ENCODE measurements around the gene MIER2.

MIER2 gene

GRCh38 chr19:378706-379105 lies 34.1 kb upstream of the MIER2 start:
- DNase-seq, result no peak

GRCh38 chr19:377801-378581 lies 33.4 kb upstream of the MIER2 start:
- no peak for DNase-seq

DNA sequence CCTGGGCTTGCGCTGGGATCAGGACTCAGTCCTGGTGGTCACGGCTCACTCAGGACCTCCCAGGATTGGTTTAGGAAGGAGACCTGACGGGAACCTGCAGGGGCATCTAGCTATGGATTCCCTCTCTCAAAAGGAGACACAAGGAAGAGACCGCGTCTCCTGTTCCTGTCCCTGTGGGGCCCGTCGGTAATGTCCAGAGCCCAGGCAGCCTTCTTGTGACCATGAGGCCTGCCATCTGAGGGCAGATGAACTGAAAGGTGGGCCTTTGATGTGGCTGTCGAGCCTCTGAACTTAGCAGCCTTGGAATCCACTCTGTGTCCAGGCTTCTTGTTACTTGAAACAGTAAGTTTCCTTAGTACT lies 31.5 kb upstream of the MIER2 start:
- DNase-seq, result no peak

DNA sequence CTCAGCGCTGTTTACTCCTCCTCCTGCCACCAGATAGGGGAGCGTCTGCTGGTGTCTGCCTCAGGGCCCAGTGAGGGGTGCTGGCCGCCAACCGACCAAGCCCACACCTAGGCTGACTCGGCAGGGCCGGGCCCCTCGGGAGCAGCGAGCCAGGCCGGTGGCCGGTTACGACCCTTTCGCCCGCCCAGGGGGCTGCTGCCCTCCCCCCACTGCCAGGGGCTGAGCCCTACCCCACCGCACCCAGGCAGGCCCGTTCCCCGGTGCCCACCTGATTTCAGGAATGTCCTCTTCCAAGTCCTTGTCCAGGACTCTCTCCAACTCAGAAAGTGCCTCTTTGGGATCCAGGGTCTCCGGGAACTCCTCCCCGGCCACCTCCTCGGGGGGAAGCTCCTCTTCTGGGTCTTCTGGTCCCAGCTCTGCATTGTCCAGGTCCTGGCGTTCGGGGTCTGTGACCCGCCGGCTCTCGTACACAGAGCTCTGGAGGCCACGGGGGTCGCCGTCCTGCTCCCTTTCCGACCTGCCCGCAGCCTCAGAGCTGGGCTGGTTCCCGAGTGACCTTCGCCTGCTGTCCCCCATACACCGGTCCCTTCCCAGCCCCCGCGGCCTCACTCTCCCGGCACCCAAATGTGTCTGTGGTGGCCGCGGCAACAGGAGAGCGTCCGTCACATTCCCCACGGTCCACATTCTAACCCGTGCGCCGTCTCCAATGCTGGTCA lies 31.0 kb upstream of the MIER2 start:
- no peak for DNase-seq

DNA sequence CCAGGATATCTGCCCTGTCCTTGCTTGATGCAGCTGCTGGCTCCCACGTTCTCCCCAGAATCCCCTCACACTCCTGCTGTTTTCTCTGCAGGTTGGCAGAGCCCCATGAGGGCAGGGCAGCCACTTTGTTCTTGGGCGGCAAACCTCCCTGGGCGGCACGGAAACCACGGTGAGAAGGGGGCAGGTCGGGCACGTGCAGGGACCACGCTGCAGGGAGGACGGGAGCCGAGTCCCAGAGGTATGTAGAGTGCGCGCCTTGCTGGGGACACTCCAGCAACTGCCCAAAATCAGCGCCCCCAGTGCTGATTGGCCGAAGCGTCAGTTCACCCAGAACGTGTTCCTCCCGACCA lies 30.3 kb upstream of the MIER2 start:
- DNase-seq, result no peak

DNA sequence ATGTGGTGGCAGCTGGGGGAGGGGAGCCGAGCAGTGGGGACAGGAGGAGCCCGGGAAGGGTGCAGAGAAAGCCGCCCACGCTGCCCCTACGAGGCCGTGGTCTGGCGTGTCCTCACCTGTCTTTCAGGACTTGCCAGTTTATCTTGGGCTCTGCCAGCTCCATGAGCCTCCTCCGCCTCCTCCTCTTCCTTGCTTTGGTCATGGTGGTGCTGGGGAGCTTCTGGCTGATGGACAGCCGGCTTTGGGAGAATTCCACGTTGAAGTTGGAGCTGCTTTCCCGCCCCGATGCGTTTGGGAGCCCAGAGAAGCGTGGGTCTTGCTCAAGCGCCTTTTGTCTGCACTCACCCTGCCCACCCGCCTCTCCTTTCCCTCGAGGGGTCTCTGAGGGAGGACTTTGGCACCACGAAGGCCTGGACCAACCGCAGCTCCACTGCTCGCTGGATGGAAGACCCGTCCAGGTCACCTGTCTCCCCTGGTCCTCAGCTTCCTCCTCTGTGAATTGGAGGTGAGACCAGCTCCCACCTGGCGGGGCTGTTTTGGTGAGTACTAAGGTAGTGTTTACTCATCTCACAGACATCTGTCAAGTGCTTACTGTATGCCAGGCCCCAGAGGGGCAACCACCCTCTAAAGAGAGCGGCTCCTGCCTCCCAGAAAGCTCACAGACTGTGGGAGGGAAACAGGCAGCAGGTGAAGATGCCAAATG lies 29.7 kb upstream of the MIER2 start:
- DNase-seq, result peak in 3 of 58 donors; percentile 17 to 35 (median 23)

- DNase-seq, result no peak
Measured at GRCh38 chr19:373391-374182, 29.0 kb upstream of the MIER2 start.

DNA sequence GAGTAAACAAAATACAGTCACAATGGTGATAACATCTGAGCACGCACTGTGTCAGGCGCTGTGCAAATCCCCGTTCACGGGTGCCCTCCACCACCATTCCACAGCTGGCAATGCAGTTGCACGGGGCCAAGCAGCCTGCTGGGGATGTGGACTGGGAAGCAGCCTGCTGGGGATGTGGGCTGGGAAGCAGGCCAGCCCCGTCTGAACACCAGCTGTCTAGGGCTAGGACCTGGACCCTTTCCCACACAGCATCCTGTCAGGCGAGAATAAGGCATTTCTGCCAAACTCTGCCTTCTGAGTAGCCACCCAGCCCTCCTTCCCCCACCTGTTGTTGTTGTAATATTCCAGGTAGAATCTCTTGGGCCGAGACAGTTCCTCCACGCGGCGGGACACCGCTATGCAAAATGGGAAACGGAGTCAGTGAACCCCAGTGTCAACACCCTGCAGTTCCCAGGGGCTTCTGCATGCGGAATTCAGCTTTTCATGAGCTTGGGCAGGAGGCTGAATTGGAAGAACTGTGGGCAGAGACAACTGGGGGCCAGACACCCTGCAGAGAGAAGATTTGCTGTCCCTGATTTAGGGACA lies 27.8 kb upstream of the MIER2 start:
- peak in 14 of 58 donors; percentile 9 to 53 (median 27) for DNase-seq

DNA sequence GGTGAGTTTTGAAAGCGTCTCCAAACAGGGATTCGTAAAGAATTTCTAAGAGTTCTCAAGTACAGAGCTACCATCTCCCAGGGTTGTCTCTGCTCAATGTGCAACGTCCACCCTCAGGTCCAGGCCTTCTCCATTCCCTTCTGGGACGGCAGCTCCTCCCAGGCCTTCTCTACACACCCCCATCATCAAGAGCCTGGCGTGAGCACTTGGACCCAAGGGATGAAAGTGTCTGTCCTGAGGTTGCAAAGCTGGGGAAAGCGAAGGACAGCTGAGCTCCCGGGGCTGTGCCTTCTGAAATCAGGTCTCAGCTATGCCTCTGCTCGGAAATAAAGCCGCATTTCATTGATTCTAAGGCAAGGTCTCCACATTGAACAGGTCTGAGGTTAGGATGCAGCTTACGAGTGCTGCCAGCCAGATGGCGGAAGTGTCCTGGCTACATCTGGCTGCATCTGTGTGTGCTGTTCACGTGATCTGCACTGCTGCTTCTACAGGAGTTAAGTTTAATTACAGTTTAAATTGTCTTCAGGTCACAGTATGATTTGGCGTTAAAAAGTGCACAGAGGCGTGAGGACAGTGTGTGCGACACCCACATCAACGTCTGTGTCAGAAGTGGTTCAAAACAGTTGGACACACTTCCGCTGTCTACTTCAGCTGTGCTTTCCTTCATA lies 27.0 kb upstream of the MIER2 start:
- no peak for DNase-seq

DNA sequence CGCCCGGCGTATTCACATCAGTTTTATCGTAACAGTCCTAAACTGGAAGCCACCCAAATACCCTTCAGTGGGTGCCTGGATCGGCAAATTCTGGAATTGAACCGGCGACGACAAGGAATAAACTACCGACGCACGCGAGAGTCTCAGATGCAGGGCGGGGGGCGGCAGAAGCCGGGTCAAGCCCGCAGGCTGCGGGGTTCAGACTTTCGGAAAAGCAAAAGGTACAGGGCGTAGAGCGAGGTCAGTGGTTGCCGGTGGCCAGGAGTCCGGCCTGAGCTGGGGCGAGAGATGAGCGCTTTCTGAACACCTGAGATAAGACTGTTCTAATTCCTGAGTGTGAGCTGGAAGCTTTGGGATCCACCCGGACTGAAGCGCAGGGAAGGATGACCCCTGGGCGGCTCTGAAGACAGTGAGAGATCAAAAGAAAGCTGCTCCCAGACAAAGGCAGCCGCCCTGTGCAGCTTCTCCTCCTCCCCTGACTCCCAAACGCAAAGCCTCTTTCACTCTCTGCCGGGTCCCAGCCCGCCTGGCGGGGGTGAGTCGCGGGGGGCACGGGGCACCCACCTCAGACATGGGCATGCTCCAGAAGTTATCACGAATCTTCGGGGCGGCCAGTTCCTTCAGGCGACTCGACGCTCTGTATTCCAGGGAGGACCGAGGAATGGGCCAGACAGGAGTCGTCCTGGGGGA lies 26.2 kb upstream of the MIER2 start:
- no peak for DNase-seq

GRCh38 chr19:369876-370275 lies 25.3 kb upstream of the MIER2 start:
- no peak for DNase-seq

DNA sequence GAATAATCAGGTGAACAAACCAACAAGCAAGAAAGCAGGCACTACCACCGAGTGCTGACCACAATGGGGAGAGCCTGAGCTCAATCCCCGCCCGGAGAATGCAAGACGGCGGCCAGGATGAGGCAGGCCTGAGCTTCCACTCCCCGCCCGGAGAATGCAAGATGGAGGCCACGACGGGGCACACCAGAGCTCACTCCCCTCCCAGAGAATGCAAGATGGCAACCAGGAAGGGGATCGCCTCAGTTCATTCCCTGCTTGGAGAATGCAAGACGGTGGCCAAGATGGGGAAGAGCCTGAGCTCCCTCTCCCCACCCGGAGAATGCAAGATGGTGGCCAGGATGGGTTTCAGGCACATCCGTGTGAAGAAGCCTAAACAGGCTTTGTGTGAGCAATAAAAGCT lies 24.7 kb upstream of the MIER2 start:
- no peak for DNase-seq

- peak in 7 of 58 donors; percentile 24 to 70 (median 46) for DNase-seq
Measured at GRCh38 chr19:368630-369024, 24.0 kb upstream of the MIER2 start.

- peak in 34 of 58 donors; percentile 8 to 87 (median 56) for DNase-seq
Measured at GRCh38 chr19:367963-368629, 23.5 kb upstream of the MIER2 start.

DNA sequence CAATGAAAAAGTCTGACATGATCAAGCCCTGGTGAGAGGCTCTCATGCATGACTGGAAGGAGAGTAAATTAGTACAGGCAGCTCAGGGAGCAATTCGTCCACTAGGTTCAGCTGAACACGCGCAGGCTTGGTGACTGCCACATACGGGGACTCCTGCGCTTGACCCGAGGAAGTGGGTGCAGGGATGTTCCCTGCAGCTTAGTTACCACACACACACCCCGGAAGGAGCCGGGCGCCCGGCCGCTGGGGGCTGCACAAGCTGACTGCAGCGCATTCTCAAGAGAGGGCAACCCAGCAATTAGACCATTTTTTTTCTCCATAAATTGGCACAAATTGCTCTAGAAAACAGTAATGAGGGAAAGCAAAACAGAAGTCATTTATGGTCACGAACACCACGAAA lies 23.0 kb upstream of the MIER2 start:
- no peak for DNase-seq

- DNase-seq, result no peak
Measured at GRCh38 chr19:366951-367350, 22.4 kb upstream of the MIER2 start.

DNA sequence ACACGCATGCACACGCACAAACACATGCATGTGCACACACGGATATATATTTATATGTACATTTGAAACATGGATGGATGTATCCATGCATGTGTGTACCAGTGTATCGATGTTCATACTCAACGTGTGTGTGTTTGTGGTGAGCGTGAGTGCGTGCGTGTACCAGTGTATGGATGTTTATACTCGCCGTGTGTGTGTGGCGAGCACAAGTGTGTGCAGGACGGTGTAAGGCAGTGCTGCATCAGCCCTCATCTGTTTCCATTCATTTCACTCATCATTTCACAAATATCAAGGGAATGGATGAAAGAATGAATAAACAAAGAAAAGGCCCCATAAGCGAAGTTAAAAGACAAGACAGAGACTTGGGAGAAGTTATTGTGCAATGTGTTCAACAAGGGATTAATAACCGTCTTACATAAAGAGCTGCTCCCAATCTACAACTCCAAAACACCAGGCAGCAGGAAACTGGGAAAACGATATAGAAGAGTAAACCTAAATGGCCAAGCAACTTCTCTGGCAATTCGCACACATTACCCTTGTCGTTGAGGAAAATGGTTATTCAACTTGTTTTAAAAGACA lies 21.7 kb upstream of the MIER2 start:
- DNase-seq, result no peak

DNA sequence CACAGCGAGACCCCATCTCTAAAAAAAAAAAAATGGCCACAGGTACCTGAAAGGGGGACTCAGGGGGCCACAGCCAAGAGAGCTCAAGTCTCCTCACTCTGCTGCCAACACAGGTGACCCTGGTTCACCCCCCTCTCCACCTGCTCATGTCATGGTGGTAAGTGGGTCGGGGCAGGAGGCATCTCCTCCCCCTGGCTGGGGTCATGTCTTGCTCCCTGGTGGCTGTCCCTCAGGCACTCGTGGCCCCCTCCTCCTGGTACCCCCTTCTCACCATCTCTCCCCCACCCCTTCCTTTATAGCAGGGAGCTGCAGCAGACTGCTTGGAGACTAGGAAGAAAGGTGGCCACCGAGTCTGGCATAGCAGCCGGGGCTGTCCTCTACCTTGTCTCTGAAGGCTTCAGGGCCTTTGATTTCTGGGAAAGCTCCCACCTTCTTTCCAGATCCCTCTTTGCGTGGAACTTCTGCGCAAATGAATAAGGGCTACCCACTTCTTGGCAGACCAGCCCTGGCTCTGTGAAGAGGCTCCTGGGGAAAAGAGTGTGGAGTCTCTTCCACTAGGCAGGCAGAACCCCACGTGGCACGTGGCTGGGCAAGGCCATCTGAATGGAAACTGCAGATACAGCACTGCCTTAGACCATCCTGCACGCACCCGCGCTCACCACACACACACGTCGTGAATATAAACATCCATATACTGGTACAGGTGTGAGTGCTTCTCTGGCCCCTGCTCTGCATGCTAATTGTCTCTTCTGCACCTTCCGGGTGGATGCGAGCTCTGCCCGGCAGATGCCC lies 20.1 kb upstream of the MIER2 start:
- DNase-seq, result no peak
